HepG2 (cell line): Measurements from ENCODE around the gene ANKRD29.

ENCODE experiments used
- ARID3A ChIP-seq: IDR thresholded peaks from 2 replicates; pipeline ENCODE4 v1.6.1; 2012; ENCODE audit warnings: low read depth, low read length, improper control_type of control experiment
- ATF3 ChIP-seq: sonication (generic); formaldehyde crosslinking; IDR thresholded peaks from 2 replicates; pipeline ENCODE4 v1.4.0; 2020; ENCODE audit warnings: missing genetic modification reagents
- CEBPB ChIP-seq: IDR thresholded peaks from 2 replicates; pipeline ENCODE4 v1.6.1; 2011; ENCODE audit warnings: low read depth, low read length, improper control_type of control experiment, borderline replicate concordance
- POLR2A ChIP-seq, 2 experiments: IDR thresholded peaks; 2 replicates each; pipeline ENCODE4 v1.6.1; 2011; ENCODE audit warnings: low read depth in 2 of 2, low read length in 2 of 2, mild to moderate bottlenecking in 1 of 2, moderate library complexity in 1 of 2; ENCODE audit not compliant: insufficient read depth in 1 of 2
- POLR2AphosphoS5 ChIP-seq: IDR thresholded peaks from 2 replicates; pipeline ENCODE4 v1.6.1; 2012; ENCODE audit warnings: low read depth, low read length
- ZNF558 ChIP-seq: sonication (generic); formaldehyde crosslinking; IDR thresholded peaks from 2 replicates; pipeline ENCODE4 v1.9.0; 2022; ENCODE audit warnings: mild to moderate bottlenecking, missing genetic modification reagents, borderline replicate concordance
- ZNF841 ChIP-seq: sonication (generic); formaldehyde crosslinking; IDR thresholded peaks from 2 replicates; pipeline ENCODE4 v1.8.1; 2023; ENCODE audit warnings: missing genetic modification reagents, borderline replicate concordance

GRCh38 chr18:23669202-23669766, 6.6 kb upstream of the ANKRD29 start:
- no peak for TF ChIP-seq CEBPB
- TF ChIP-seq ARID3A: no peak
- TF ChIP-seq ZNF841 (CRISPR knock-in tag): no peak
- TF ChIP-seq ATF3 (CRISPR knock-in tag): no peak
- no peak for TF ChIP-seq POLR2A (IDR thresholded peaks at IDR 0.05; ENCODE audit: insufficient read depth in 1 of 2, low read depth in 2 of 2, low read length in 2 of 2)
- TF ChIP-seq ZNF558: no peak
- TF ChIP-seq POLR2AphosphoS5: no peak
